ENCODE measurements around the gene RALGPS1.

The RALGPS1 gene

GRCh38 chr9:127102176-127102575 is 187.6 kb downstream of the RALGPS1 start:
- TF ChIP-seq CTCF (IDR thresholded peaks at IDR 0.05): no peak

- TF ChIP-seq CTCF (IDR thresholded peaks at IDR 0.05): no peak
Measured at GRCh38 chr9:127102788-127103187, 188.2 kb downstream of the RALGPS1 start.

- no peak for TF ChIP-seq CTCF (IDR thresholded peaks at IDR 0.05)
Measured at GRCh38 chr9:127104581-127105311, 190.2 kb downstream of the RALGPS1 start.

GRCh38 chr9:127105805-127106465 is 191.4 kb downstream of the RALGPS1 start:
- TF ChIP-seq CTCF (IDR thresholded peaks at IDR 0.05): no peak

- TF ChIP-seq CTCF (IDR thresholded peaks at IDR 0.05): no peak
Measured at GRCh38 chr9:127106466-127106855, 191.9 kb downstream of the RALGPS1 start.

GRCh38 chr9:127107171-127107928 is 192.8 kb downstream of the RALGPS1 start:
- no peak for TF ChIP-seq CTCF (IDR thresholded peaks at IDR 0.05)

GRCh38 chr9:127107929-127108876 is 193.6 kb downstream of the RALGPS1 start:
- TF ChIP-seq CTCF (IDR thresholded peaks at IDR 0.05): no peak
